CD4-positive, alpha-beta T cell treated with Interleukin-10 for 1 hour (primary cell): ENCODE measurements around the gene ST8SIA2.
"Not testable (repeated sequence)": the region's sequence is repeated elsewhere in the genome, so short reads cannot be mapped to it uniquely, and the experiment has no call there.

Experiments used
- DNase-seq: peaks from one replicate; pipeline ENCODE4 v3.0.0-alpha.2; 2020

The ST8SIA2 gene

DNA sequence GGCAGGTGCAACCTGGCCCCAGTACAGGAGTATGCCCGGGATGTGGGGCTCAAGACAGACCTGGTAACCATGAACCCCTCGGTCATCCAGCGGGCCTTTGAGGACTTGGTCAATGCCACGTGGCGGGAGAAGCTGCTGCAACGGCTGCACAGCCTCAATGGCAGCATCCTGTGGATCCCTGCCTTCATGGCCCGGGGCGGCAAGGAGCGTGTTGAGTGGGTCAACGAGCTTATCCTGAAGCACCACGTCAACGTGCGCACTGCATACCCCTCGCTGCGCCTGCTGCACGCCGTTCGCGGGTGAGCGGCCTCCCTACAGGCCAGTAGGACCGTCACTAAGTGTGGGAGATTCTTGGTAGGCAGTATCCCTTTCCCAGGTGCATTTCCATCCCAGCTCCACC is 51.0 kb downstream of the ST8SIA2 start:
- DNase-seq, result no peak

GRCh38 chr15:92448370-92448769 is 54.7 kb downstream of the ST8SIA2 start:
- DNase-seq, result no peak

- no peak for DNase-seq
These were observed 55.8 kb downstream of the ST8SIA2 start for GRCh38 chr15:92449476-92449875.

DNA sequence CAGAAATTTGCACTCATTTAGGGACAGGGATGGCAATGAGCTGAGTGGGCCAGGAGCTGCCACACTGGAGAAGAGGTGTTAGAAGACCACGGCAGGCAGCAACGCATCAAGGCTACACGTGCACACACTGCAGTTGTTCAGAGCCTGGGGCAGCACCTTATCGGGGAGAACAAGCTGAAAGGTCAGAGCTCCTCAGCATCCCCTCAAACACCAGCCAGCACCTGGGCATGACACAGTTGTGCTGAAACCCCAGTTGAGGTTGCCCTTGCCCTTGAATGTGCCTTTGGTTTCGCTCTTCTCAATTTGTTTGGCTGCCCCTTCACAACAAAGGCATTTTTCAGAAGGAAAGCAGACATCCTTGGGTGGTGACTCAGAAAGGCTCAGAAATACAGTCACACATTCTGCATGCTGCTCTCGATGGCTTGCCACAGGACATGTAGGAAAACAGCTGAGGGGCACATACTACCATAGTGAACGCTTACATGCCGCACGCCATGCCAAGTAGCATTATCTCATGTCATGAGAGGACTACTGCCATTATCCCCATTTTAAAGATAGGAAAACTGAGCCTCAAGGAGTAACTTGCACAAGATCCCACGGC is 57.6 kb downstream of the ST8SIA2 start:
- no peak for DNase-seq

GRCh38 chr15:92452143-92452542 is 58.5 kb downstream of the ST8SIA2 start:
- no peak for DNase-seq

DNA sequence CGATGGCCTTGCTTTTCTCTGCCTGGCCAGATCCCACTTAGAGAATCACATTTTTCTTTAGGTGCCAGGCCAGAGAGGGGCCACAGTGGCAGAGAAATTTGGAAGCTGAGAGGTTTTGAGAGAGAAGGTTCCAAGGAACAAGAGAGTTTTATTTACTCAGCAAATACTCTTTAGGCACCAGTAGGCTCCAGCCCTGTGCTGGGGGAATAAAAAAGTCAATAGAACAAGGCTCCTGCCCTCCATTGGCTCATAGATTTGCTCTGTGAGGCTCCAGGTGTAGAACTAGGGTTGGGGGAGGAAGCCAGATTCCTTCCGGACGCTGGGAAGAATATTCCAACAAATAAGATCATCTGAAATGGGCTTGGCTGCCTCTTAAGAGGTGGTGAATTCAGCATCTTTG is 59.9 kb downstream of the ST8SIA2 start:
- no peak for DNase-seq

GRCh38 chr15:92454555-92455105 is 60.9 kb downstream of the ST8SIA2 start:
- DNase-seq, result no peak

DNA sequence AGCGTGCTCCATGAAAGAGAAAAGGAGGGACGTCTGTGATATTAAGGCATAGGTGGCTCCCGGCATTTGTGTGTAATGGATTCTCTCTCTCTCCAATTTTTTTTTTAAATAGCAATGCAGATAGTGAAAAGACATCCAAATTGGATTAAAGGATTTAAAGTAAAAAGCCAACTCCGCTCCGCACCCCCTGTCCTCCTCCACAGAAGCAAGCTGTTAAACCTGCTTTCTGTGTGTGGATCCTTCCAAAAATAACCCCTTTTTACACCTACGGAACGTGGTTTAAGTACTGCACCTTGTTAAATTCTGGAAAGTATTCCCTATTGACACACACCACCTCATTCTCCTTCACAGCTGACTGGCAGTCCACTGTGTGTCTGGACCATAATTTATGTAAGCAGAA is 61.6 kb downstream of the ST8SIA2 start:
- no peak for DNase-seq

DNA sequence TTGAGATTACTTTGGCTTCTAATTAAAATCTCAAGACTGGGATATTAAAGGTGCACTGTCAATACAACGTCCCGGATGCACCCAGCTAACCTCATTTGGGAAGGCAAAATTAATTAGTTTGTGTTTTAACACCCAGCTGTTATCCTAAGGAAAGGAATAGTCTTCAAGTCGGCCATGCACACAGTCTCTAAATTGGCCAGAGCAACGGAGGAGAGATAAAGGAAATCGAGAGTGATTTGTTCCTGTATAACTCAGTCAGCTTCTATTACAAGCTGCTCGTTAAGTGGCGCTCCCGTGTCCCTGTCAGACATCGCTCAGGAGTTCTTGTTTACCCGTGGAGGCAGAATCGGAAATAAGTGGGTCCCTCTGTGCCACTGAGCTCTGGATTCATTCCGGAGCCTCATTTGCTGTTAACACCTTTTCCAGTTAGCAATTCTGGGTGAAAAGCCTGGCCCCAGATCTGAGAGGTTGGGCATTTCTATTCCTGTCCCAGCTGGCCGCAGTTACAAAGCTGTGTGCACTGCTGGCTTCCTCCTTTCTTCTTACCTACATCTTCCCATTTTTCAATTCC is 63.9 kb downstream of the ST8SIA2 start:
- no peak for DNase-seq

DNA sequence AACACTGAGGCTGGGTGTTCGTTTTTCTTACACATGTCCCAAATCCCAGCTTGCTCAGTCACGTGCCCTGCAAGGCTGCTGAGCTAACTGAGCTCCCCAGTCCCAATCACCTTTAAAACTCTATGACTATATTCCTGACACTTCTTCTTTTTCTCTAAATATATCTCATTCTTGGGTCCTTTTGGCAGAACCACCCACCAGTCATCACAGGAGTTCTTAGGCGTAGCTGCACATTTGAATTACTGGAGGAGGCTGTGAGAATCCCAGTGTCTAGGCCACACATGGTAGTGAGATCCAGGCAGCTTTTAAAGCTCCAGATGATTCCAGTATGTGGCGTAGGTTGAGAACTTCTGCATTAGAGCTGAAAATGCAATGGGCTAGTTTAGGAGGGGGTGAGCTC is 66.3 kb downstream of the ST8SIA2 start:
- no peak for DNase-seq

GRCh38 chr15:92462424-92463125 is 68.9 kb downstream of the ST8SIA2 start:
- DNase-seq, result no peak

GRCh38 chr15:92463352-92463751 is 69.7 kb downstream of the ST8SIA2 start:
- DNase-seq, result no peak

DNA sequence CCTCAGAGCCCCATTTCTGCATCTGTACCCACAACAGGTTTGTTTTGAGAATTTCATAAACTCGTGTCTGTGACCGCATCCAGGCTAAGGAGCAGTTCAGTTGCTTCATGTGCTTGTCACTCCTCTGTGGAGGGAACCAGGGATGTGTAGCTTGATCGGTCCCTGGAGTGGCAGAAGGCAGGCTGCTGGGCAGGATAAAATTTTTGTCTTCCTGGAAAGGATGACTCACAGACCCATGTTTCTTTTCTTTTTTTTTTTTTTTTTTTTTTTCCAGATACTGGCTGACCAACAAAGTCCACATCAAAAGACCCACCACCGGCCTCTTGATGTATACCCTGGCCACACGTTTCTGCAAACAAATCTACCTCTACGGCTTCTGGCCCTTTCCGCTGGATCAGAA is 70.1 kb downstream of the ST8SIA2 start:
- no peak for DNase-seq

DNA sequence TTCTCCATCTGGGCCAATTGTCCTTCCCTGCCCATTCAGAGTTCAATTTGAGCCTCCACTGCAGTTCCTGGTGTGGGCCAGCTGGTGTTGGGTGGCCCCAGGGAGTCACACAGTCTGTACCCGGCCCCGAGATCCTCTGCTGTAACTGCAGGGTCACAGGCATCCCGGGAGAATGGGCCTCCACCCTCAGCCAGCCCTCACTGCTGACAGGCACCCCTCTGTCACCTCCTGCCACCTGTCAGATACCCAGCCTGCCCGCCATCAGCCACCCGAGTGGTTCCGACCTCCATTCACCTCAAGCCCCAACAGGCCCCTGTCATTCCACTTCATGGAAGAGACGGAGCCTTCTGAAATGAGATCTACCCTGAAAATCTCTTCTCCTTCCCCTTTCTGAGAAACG is 73.2 kb downstream of the ST8SIA2 start:
- DNase-seq, result no peak

GRCh38 chr15:92467245-92467644 is 73.6 kb downstream of the ST8SIA2 start:
- DNase-seq, result no peak

DNA sequence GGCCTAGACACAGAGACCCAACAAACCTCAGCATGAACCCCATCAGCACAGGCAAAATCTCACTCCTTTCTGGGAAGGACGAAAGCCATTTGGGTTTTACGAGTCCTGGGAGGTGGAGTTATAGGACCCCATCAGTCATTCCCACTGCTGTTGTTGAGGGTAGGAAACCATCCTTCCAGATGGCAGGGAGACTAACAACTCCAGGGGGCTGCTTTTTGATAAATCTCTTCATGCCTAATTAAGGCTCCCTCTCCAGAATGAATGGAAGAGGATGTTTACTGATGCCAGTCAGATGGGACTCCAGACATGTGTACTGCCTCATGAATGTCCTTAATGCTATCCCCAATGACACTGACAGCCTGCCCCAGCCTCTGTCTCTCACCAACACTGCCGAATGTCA is 75.3 kb downstream of the ST8SIA2 start:
- no peak for DNase-seq

GRCh38 chr15:92471288-92471687 is 77.6 kb downstream of the ST8SIA2 start:
- no peak for DNase-seq

GRCh38 chr15:92473756-92474155 is 80.1 kb downstream of the ST8SIA2 start:
- DNase-seq, result no peak

DNA sequence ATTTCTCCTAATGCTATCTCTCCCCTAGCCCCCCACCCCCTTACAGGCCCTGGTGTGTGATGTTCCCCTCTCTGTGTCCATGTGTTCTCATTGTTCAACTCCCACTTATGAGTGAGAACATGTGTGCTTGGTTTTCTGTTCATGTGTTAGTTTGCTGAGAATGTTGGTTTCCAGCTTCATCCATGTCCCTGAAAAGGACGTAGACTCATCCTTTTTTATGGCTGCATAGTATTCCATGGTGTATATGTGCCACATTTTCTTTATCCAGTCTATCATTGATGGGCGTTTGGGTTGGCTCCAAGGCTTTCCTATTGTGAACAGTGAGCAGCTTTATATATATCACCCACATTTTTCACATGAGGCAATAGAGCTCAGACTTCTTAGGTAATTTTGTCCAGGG is 86.0 kb downstream of the ST8SIA2 start:
- not testable (repeated sequence) for DNase-seq

DNA sequence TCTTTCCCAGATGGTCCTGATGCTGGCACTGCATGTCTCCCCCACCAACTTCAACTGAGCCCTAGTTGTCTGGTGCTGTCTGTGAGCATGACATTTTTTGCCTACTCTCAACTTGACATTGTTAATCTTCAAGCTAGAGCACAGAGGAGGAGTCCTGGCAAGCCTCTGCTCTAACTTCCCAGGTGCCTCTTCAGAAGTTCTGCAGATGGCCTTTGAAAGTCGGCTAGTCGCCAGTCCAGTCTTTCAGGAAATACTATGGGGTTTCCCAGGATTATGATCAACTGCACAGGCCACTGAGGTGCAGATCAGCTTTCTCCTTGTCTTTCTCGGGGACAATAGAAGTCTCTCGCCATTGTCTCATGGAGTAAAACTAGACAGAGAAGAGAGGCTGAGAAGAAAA is 86.7 kb downstream of the ST8SIA2 start:
- no peak for DNase-seq

DNA sequence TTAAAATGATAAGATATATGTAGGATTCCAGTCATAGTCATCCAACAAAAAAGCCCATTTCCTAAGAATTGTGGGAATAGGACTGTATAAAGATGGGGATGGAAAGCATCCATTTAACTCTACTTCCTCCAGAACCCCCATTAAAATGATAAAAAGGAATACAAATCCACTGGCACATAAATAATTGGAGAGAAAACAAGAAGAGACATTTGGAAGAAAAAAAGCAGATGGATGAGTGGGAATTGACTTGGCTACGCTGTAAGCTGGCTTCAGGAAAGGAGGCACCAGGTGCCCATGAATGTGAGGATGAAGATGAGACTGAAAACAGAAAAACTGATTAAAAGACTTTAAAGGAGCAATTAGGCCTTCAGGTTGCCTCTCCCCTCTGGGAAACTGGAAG is 91.8 kb downstream of the ST8SIA2 start:
- DNase-seq, result no peak

DNA sequence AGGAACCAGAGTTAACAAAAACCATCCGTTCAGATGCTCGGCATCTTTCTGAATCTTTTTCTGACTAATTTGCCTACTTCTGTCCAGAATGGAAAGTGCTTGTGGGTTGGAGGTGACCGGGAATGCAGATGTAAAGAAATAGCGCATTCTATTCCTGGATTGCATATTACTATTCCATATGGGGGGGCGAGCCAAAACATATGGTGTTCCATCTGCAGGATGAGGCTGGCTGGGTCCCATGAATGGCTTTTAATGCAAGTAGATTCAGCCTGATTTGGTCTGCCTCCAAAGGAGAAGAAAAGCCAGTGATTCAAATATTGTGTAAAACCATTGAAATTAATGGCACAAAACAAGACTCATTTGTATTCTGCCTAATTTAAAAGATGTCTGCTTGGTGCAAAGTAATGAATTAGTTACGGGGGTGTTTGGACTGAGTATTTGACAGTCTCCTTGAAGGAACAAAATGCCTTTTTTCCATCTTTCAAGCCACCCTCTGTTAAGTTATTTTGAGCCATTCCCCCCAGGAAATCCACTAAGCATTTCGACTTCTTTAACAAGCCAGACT is 99.0 kb downstream of the ST8SIA2 start:
- DNase-seq, result no peak

DNA sequence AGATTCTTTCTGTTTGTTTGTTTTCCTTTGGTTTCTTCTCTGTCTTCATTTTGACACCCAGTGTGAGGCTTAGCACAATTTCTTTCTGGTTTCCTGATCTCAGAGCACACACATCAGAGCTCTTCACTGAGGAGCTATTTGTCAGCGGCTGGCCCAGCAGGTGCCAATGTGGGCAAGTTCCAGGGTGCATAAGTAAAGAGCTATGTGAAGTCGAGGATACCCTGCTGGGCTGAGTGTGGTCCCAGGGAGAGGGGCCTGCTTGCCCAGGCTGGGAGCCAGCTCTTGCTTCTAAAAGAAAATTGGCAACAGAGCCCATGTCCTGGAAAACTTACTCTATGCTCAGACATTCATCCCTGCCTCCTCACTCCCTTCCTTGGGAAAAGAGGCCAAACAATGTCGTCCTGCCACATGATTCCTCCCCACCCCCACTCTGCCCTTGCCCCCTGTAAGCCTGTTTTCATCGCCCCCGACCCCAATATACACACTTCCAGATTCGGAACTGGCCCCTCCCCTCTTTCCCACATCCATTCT is 101.2 kb downstream of the ST8SIA2 start:
- DNase-seq, result no peak

DNA sequence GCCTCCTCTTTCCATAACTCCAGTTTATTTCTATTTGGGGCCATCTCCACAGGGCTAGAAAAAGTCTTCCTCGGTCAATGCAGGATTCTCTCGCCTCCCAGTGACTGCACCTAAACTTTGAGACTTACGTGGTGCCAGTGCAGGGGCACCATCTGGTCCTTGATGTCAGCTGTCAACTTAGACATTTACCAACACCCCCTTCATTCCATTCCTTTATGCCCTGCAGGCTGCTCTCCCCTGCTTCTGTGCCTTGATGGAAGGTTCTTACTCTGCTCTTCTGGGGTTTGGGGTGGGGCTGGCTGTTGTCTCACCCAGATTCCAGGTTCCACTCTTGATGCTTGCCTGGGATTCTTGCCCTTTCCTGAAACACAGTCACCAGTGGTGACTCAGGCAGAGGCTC is 101.8 kb downstream of the ST8SIA2 start:
- no peak for DNase-seq
